22Rv1 (cell line): Measurements from ENCODE around the gene SLC4A7.

ENCODE experiments used
- ZFX ChIP-seq: fragments of 450-650 bp; IDR thresholded peaks from 2 replicates; pipeline ENCODE4 v1.6.1; 2017; ENCODE audit warnings: antibody characterized with exemption, borderline replicate concordance
- TF ChIP-seq, protein P1 (sequence below): fragments of 450-650 bp; IDR thresholded peaks from 2 replicates; pipeline ENCODE4 v1.5.1; 2017; ENCODE audit warnings: mild to moderate bottlenecking

DNA sequence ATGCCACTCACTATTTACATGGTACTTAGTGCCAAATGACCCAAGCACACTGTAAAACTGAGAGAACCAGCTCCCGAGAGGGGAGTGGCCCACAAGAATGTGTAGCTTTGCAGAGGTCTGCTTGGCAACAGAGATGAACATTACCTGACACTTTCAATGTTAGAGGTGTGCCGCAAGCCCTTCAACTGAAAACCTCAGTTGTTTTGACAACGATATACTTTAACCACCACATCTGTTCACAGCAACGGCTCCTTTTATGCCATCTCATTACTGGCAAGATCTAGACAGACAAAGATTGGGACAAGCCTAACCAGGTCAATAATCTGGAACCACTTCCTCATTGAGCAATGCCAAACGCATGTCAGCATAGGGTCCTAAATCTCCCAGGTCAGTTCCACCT, 138.7 kb downstream of the SLC4A7 start:
- TF ChIP-seq, protein P1, sequence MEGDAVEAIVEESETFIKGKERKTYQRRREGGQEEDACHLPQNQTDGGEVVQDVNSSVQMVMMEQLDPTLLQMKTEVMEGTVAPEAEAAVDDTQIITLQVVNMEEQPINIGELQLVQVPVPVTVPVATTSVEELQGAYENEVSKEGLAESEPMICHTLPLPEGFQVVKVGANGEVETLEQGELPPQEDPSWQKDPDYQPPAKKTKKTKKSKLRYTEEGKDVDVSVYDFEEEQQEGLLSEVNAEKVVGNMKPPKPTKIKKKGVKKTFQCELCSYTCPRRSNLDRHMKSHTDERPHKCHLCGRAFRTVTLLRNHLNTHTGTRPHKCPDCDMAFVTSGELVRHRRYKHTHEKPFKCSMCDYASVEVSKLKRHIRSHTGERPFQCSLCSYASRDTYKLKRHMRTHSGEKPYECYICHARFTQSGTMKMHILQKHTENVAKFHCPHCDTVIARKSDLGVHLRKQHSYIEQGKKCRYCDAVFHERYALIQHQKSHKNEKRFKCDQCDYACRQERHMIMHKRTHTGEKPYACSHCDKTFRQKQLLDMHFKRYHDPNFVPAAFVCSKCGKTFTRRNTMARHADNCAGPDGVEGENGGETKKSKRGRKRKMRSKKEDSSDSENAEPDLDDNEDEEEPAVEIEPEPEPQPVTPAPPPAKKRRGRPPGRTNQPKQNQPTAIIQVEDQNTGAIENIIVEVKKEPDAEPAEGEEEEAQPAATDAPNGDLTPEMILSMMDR: no peak
- no peak for TF ChIP-seq ZFX
